ENCODE results near the gene LIPT2.

The LIPT2 gene

DNA sequence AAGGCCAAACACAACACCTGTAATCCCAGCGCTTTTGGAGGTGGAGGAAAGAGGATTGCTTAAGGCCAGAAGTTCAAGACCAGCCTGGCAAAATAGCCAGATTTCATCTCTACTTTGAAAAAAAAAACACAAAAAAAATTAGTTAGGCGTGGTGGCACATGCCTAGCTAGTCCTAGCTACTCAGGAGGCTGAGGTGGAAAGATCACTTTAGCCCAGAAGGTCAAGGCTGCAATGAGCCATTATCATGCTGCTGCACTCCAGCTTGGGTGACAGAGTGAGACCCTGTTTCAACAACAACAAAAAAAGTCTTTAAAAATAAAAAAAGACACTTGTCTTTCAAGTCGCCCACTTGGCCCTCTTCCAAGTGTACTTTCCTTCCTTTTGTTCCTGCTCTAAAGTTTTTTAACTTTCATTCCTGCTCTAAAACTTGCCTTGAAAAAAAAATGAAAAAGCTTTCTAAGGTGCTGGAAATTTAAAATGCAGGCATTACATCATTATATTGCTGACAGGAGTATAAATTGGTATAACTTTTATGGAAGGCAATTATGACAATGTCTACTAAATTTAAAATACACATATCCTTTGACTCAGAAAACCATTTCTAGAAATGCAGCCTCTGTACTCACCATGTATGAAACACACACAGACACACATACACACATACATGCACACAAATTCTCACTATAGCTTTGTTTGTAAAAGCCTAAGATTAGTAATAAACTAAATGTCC, 12.7 kb downstream of the LIPT2 start:
- peaks cover 4% of the 10 kb centered on the region for H3K4me1 Mint-ChIP-seq

GRCh38 chr11:74479732-74480123, 13.8 kb downstream of the LIPT2 start:
- Mint-ChIP-seq H3K4me3 (no peak overlapping the region), H3K27me3 (ENCODE audit: low read depth, poor library complexity) (no peaks in the 10 kb centered on the region), H3K9me3 (no peaks in the 10 kb centered on the region), H3K4me1 (no peaks in the 10 kb centered on the region), H3K36me3 (ENCODE audit: low read depth) (no peaks in the 10 kb centered on the region), H3K27ac (no peak overlapping the region)
- no peak for DNase-seq
- TF ChIP-seq, protein P1, sequence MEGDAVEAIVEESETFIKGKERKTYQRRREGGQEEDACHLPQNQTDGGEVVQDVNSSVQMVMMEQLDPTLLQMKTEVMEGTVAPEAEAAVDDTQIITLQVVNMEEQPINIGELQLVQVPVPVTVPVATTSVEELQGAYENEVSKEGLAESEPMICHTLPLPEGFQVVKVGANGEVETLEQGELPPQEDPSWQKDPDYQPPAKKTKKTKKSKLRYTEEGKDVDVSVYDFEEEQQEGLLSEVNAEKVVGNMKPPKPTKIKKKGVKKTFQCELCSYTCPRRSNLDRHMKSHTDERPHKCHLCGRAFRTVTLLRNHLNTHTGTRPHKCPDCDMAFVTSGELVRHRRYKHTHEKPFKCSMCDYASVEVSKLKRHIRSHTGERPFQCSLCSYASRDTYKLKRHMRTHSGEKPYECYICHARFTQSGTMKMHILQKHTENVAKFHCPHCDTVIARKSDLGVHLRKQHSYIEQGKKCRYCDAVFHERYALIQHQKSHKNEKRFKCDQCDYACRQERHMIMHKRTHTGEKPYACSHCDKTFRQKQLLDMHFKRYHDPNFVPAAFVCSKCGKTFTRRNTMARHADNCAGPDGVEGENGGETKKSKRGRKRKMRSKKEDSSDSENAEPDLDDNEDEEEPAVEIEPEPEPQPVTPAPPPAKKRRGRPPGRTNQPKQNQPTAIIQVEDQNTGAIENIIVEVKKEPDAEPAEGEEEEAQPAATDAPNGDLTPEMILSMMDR (IDR thresholded peaks at IDR 0.05), result no peak

More for the DNA sequence above, 12.7 kb downstream of the LIPT2 start:
- no peak for DNase-seq
- Mint-ChIP-seq H3K4me3 (no peak overlapping the region), H3K9me3 (no peaks in the 10 kb centered on the region), H3K27me3 (ENCODE audit: low read depth, poor library complexity) (no peaks in the 10 kb centered on the region), H3K36me3 (ENCODE audit: low read depth) (no peaks in the 10 kb centered on the region), H3K27ac (no peak overlapping the region)
- TF ChIP-seq, protein P1 (IDR thresholded peaks at IDR 0.05), result no peak

DNA sequence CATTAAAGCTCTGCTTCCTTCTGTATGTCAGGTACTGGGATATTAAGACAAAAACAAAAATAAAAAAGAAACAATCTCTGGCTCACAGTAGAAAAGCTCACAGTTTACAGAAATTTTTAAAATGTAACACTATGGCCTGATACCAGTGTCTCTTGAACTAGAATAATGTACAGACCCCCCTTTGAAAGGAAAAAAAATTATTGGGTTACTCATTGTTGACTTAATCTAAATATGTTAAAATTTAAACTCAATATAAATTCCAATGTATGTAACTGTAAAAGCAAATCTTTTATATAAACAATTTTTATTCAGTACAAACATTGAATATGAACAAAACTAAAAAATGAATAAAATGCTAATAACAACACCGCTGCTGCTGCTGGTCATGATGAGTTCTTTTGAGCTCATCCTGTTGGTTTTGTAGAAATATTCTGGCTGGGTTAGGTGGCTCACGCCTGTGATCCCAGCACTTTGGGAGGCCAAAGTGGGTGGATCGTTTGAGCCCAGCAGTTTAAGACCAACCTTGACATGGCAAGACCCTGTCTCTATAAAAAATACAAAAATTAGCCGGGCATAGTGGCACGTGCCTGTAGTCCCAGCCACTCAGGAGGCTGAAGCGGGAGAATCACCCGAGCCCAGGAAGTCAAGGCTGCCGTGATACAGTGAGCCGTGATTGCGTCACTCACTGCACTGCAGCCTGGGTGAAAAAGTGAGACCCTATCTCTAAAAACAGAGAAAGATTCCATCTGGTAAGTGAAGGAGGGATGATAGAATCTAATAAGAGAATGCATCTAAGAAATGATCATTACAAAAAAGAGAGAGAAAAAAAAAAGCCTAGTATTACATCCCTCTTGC, 14.4 kb downstream of the LIPT2 start:
- Mint-ChIP-seq H3K4me1 (peaks cover 2% of the 10 kb centered on the region), H3K9me3 (no peaks in the 10 kb centered on the region), H3K27me3 (ENCODE audit: low read depth, poor library complexity) (no peaks in the 10 kb centered on the region), H3K4me3 (no peak overlapping the region), H3K36me3 (ENCODE audit: low read depth) (no peaks in the 10 kb centered on the region), H3K27ac (no peak overlapping the region)
- DNase-seq, result no peak
- TF ChIP-seq, protein P1 (IDR thresholded peaks at IDR 0.05), result no peak

GRCh38 chr11:74476536-74476935, 17.0 kb downstream of the LIPT2 start:
- Mint-ChIP-seq H3K27ac (no peak overlapping the region), H3K27me3 (ENCODE audit: low read depth, poor library complexity) (peaks cover 10% of the 10 kb centered on the region), H3K9me3 (no peaks in the 10 kb centered on the region), H3K4me1 (peaks cover 5% of the 10 kb centered on the region), H3K4me3 (no peak overlapping the region), H3K36me3 (ENCODE audit: low read depth) (no peaks in the 10 kb centered on the region)
- TF ChIP-seq, protein P1 (IDR thresholded peaks at IDR 0.05), result no peak
- no peak for DNase-seq

GRCh38 chr11:74474316-74474715, 19.2 kb downstream of the LIPT2 start:
- no peaks in the 10 kb centered on the region for H3K36me3 Mint-ChIP-seq (ENCODE audit: low read depth)
- peaks cover 17% of the 10 kb centered on the region for H3K27me3 Mint-ChIP-seq (ENCODE audit: low read depth, poor library complexity)
- no peak for DNase-seq
- TF ChIP-seq, protein P1 (IDR thresholded peaks at IDR 0.05), result no peak
- peaks cover 5% of the 10 kb centered on the region for H3K4me1 Mint-ChIP-seq
- no peaks in the 10 kb centered on the region for H3K9me3 Mint-ChIP-seq
- no peak overlapping the region for H3K4me3 Mint-ChIP-seq
- H3K27ac Mint-ChIP-seq, result no peak overlapping the region

Data from nephron progenitor cell (in vitro differentiated cells).